HG02571 (cell line): ENCODE measurements around the gene TEX11.
"Not testable (repeated sequence)": the region's sequence is repeated elsewhere in the genome, so short reads cannot be mapped to it uniquely, and the experiment has no call there.

Experiments
- ATAC-seq: cut with Tn5 transposase; IDR thresholded peaks from one replicate; pipeline ENCODE4 v1.9.1; 2021; ENCODE audit warnings: mild to moderate bottlenecking, moderate library complexity; ENCODE audit not compliant: unreplicated experiment

Gene TEX11

GRCh38 chrX:70605352-70605751, 303.2 kb downstream of the TEX11 start:
- ATAC-seq: no peak

DNA sequence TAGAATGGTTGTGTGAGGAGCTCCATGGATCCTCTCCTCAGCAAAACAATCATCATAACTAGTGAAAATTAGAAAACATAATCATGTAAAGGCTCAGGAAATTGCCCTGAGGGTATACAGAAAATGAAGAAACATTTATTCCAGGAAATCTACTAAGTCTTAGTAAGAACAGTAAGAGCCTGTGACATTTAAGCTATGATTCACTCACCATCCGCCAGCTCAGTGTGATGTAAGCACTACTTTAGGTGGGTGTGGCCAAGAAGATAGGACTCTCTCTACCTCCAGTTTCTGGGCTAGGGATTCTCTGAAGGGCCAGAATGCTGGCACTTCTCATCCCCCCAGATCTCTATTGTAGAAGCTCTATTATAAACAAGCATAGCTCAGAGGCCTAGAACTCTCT, 316.4 kb downstream of the TEX11 start:
- ATAC-seq: no peak

DNA sequence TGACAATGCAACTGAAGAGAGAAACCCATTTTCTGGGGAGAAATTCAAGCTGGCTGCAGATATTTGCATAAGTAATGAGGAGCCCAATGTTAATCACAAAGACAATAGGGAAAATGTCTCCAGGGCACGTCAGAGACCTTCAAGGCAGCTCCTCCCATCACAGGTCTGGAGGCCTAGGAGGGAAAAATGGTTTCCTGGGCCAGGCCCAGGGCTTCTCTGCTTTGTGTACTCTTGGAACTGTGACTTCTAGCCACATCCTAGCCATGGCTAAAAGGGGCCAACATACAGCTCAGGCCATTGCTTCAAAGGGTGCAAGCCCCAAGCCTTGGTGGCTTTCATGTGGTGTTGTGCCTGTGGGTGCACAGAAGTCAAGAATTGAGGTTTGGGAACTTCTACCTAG, 321.4 kb downstream of the TEX11 start:
- not testable (repeated sequence) for ATAC-seq

DNA sequence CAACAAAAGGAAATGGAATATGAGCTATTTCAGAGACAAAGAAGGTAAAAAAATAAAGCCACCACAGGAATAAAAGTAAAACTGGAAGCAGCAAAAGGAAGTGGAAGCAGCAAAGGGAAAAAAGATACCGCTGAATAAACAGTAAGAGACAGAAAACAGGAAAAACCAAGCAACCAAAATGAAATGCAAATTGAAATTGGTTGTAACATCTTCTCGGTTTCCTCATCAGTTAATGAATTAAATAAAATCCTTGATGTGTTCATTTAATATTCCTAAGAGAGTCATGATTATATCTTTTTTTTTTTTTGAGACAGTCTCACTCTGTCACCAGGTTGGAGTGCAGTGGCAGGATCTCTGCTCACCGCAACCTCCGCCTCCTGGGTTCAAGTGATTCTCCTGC, 331.1 kb downstream of the TEX11 start:
- ATAC-seq: no peak

GRCh38 chrX:70569922-70570576, 338.5 kb downstream of the TEX11 start:
- ATAC-seq: not testable (repeated sequence)

DNA sequence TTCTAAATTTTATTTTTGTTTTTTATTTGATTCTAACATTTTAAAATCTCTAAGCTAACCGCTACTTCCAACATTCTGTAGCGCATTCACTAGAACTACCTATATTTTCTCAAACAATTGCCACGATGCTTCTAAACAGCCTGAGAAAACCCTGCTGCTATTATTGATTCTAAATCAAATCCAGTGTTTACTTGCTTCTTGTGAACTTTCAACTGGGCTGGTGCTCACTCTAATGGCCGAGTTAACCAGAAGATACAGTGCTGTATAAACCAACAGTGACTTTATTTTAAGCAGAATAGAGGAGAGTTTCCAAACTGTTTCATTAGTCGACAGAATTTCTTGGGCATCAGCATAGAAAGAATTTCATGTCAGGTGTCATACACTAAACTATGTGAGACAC, 353.6 kb downstream of the TEX11 start:
- ATAC-seq: no peak

- ATAC-seq: no peak
These were observed 354.0 kb downstream of the TEX11 start for GRCh38 chrX:70554523-70554922.

DNA sequence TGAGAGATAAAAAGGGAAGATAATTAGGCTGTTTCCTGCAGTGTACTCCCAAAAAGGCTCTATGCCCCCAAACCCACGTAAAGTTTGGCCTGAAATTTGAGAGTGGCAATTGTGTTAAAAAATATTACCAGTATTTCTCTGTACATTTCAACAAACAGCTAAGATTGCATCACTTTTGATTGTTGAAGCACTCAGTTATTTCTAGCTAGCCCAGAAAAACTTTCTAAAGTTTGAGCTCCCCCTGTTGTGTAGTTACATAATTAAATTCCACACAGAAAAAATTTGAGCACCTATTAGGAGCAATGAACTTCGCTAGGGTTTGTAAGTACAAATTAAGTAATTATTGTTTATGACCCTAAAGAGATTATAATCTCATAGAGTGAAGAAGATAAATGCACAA, 354.4 kb downstream of the TEX11 start:
- ATAC-seq: no peak

DNA sequence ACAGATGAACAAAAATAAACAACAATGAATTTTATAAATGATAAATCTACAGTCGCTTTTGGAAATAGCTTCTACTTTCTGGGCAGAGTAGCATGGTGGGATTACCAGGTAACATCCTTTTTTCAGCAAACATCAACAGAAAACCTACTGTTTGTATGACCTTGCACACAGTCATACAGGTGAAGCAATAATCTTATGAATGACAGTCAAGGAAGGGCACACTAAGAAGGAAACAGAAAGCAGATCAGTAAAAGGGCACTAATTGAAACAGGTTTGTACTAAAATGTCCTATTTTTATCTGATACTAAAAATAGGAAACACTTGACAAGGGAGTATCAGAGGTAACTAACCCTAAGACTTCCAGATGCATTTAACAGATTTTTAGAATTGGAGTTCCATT, 355.0 kb downstream of the TEX11 start:
- ATAC-seq: peak; percentile 61

DNA sequence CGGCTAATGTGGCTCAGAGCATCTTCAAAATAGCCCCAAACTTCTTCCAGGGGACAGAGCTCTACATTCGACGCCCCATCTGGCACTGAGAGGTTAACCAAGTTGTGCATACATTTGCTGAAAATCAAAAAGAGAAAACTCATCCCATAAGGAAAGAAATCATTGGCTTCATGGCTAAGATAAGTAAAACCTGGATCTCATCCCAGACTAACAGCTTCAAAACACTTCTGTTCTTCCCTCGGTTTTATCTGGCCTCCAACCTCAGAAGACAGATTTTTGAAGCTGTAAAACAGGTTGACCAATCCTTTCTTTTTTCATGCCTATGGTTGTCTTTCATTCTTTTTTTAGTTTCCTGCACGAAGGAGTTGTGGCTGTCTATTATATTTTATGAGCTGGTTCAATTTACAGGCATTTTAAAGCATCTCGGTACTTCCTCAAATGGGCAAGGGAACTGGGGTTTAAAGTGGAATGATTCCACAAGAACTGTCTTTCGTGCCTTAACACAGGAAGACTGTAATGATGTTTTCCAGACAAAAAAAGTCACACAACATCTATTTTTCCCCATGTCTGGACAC, 356.3 kb downstream of the TEX11 start:
- no peak for ATAC-seq

DNA sequence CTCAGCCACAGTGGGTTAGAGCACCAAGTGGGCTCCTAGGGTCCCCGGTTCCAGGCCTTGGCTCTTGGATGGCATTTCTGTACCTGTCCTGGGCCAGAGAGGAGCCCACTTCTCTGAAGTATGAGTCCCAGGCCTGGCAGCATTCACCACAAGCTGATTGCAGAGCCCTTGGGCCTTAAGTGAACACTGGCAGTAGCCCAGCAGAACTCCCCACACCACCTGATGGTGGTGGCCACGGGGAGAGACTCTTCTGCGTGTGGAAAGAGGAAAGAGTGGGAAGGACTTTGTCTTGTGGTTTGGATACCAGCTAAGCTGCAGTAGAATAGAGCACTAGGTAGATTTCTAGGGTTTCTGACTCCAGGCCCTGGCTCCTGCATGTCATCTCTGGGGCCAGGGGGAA, 359.1 kb downstream of the TEX11 start:
- ATAC-seq: no peak

DNA sequence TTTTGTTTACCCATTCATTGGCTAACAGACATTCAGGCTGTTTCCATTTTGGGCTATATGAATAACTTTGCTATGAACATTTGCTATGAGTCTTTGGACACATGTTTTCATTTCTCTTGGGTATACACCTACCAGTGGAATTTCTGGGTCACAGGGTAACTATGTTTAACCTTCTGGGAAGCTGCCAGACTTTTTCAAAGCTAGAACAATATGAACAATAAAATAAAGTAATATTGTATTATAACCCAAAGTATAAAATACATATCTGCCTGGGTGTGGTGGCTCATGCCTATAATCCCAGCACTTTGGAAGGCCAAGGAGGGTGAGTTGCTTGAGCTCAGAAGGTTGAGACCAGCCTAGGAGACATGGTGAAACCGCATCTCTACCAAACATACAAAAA, 373.3 kb downstream of the TEX11 start:
- ATAC-seq: no peak

GRCh38 chrX:70527610-70528345, 380.7 kb downstream of the TEX11 start:
- no peak for ATAC-seq

- no peak for ATAC-seq
These were observed 381.5 kb downstream of the TEX11 start for GRCh38 chrX:70527053-70527452.

DNA sequence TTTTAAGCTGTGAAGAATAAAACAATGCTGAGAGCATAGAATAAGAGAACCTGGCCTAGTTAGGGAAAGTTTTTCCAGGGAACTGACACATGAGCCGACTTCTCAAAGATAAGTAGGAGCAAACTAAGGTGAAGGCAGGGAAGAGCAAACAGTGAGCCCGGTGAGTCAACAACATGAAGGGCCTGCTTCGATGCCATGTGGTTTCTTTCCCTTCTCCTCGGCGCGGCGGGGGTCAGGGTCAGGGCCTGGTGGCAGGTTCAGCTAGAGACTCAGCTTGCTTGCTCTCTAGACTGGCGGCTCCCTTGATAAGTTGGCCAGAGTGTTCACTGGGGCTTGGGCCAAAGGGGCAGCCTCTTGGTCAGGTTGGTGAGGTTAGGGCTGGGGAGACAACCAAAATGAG, 382.8 kb downstream of the TEX11 start:
- no peak for ATAC-seq

DNA sequence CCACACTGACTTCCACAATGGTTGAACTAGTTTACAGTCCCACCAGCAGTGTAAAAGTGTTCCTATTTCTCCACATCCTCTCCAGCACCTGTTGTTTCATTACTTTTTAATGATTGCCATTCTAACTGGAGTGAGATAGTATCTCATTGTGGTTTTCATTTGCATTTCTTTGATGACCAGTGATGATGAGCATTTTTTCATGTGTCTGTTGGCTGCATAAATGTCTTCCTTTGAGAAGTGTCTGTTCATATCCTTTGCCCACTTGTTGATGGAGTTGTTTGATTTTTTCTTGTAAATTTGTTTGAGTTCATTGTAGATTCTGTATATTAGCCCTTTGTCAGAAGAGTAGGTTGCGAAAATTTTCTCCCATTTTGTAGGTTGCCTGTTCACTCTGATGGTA, 392.8 kb downstream of the TEX11 start:
- not testable (repeated sequence) for ATAC-seq

- ATAC-seq: not testable (repeated sequence)
These were observed 393.2 kb downstream of the TEX11 start for GRCh38 chrX:70515270-70515669.

DNA sequence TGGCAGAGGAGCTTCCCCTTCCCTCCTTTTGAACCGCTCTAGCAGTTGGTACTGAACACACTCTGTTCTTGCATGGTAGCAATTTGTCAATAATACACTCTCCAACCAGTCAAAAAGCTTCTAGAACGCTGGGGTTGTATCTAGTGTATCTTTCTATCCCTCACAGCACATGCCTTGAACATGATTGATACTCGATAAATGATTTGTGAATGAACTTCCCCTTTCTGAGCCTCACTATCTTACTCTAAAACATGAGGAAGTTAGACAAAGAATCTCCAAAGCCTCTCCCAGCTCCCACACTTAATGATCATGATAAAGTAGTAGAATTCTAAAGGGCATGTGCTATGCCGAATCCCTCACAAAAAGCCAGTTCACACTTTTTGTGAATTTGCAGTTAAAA, 399.4 kb downstream of the TEX11 start:
- ATAC-seq: no peak

DNA sequence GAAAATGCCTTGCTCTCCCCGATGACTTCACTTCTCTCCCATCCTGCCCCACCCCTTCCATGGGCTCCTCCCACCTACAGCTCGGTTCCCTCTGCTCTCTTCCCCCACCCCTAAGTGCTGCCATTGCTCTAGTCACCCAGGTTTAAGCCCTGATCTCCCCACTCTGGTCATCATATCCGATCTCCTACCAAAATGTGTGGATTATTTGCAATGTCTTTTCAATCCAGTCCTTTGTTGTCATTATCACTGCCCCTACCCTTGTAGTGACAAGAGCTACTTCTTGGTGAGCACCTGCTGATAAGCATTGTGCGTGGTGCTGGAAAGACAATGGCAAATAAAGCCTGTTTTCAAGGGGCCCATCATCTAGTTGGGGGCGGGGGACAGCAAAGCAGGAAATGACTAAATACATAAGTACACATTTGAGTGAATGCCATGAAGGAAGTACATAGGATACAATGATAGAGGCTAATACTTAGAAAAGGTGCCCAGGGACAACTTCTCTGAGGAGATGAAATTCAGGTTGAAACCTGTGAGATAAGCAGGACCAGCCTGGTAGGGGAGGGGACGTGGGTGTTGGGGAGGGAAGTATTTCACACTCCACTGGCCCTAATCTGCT, 400.1 kb downstream of the TEX11 start:
- no peak for ATAC-seq

DNA sequence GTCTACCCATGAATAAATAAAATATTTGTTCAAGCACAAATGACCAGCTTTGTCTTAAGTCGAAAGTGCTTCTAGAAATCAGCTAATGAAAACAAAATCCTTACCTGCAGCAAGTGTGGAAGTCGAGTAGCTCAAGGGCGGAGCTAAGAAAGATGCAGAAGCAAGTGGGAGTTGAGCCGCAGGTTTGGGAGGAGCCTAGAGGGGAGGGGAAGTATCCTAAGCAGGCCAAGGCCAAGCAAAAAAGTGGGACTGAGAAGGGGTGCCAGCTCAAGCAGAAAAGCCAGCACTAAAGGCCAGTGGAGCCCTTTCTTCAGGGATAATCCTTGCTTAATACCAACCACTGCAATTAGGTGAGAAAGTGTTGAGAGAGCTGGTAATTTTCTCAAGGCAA, 403.1 kb downstream of the TEX11 start:
- no peak for ATAC-seq

DNA sequence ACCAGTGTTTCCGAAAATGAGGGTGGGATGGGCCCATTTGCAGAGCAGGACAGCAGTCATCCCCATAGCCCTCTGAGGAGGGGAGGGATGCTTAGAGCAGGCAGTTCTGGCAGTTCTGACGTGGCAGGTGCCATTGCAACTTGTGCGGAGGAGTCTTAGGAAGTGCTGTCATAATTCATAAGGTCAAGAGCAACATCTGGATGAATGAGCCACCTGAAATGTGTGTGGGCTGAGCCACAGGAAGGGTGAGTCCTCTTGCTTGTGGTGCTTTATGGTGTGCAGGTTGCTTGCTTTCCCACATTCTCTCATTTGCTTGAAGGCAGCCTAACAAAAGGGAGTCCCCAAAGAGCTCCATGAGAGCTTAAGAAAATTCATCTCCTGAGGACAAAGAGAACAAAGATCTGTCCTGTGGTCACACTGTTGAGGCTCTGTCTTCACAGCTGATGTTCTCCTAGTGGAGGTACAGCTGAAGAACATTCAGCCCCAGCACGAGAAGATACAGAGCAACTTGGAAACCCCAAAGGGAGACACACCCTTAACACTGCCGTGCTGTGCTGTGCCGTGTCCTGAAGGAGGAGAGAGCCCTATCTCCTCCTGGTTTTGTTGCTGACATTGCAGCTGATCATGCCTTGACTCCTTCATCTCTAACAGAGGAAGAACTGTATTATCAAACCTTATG, 403.6 kb downstream of the TEX11 start:
- no peak for ATAC-seq
